Bronchial epithelial cell (primary cell): ENCODE measurements around the gene LRRC3C. TPM values are rescaled to one million over a fixed set of nuclear protein-coding genes. Genes with fewer than 3 reads are reported as not detected.

ENCODE experiments used
- DNase-seq: peaks from one replicate; pipeline ENCODE4 v3.0.0-alpha.2; 2010; ENCODE audit warnings: low read depth
- FAIRE-seq: peaks from 2 replicates; lab custom pipeline; 2011; peaks lifted over from hg19 to GRCh38; lab: Jason Lieb, UNC
- H3K27me3 ChIP-seq: 2 replicates; pipeline ENCODE4 v1.5.1; 2011; ENCODE audit warnings: low read length; ENCODE audit not compliant: control insufficient read depth, insufficient read depth
- H3K36me3 ChIP-seq: 2 replicates; pipeline ENCODE4 v1.5.1; 2011; ENCODE audit warnings: low read length; ENCODE audit not compliant: control insufficient read depth, insufficient read depth
- H3K4me3 ChIP-seq: 2 replicates; pipeline ENCODE4 v1.5.1; 2011; ENCODE audit warnings: mild to moderate bottlenecking, low read depth, low read length, control low read depth
- total RNA-seq: library from RNA; depleted of rRNA; stranded (reverse); fragments of >200 nt; gene quantifications from 2 replicates; pipeline ENCODE4 v1.2.1, GENCODE V29; 2014
- TF ChIP-seq, protein P1 (sequence below): IDR thresholded peaks from 2 replicates; pipeline ENCODE4 v1.5.1; 2011; ENCODE audit warnings: mild to moderate bottlenecking, moderate library complexity, low read length, control low read depth, inconsistent platforms; ENCODE audit not compliant: insufficient read depth, severe bottlenecking

LRRC3C gene
- total RNA-seq, 1 donor from 2014 or later: not detected

DNA sequence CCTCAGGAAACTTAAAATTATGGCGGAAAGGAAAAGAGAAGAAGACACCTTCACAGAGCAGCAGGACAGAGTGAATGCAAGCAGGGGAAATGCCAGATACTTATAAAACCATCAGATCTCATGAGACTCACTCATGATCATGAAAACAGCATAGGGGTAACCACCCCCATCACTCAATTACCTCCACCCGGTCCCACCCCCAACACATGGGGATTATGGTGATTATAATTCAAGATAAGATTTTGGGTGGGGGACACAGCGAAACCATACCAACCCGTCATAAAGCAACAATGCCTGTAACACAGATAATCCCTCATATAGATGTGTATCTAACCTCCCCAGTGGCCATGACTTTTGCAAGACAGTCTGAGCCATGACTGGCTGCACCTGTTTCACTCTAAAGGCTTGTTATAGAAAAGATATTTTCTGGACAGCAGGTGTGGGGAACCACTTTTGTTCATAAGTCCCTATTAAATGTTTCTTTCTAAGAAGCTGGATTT lies 28.2 kb downstream of the LRRC3C start:
- Histone ChIP-seq H3K36me3 (no peaks in the 10 kb centered on the region), H3K4me3 (no peak overlapping the region), H3K27me3 (no peaks in the 10 kb centered on the region)
- TF ChIP-seq, protein P1, sequence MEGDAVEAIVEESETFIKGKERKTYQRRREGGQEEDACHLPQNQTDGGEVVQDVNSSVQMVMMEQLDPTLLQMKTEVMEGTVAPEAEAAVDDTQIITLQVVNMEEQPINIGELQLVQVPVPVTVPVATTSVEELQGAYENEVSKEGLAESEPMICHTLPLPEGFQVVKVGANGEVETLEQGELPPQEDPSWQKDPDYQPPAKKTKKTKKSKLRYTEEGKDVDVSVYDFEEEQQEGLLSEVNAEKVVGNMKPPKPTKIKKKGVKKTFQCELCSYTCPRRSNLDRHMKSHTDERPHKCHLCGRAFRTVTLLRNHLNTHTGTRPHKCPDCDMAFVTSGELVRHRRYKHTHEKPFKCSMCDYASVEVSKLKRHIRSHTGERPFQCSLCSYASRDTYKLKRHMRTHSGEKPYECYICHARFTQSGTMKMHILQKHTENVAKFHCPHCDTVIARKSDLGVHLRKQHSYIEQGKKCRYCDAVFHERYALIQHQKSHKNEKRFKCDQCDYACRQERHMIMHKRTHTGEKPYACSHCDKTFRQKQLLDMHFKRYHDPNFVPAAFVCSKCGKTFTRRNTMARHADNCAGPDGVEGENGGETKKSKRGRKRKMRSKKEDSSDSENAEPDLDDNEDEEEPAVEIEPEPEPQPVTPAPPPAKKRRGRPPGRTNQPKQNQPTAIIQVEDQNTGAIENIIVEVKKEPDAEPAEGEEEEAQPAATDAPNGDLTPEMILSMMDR: no peak
- FAIRE-seq: no peak
- no peak for DNase-seq

DNA sequence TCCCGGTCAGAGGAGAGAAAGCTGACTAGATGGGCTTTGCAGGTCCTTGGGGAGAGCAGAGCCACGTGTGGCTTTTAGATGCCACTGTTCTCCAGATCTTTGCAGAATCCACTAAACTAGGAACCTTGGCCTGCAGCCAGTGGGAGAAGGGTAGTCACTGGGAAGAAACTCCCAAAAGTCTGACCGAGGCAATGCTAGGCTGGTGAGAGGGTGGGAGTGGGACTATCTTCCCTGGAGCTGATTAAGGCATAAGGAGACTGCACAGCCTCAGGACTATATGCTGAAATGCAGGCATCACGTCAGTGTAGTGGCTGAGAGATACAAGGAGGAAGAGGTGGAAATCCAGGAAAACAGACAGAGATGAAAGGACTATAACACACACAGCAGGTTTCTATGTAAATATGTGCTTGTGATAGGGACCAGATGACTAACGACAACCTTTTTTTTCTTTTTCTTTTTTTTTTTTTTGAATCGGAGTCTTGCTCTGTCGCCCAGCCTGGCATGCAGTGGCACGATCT lies 33.1 kb downstream of the LRRC3C start:
- Histone ChIP-seq H3K27me3 (no peaks in the 10 kb centered on the region), H3K4me3 (no peak overlapping the region), H3K36me3 (no peaks in the 10 kb centered on the region)
- FAIRE-seq: no peak
- TF ChIP-seq, protein P1: no peak
- DNase-seq: no peak

DNA sequence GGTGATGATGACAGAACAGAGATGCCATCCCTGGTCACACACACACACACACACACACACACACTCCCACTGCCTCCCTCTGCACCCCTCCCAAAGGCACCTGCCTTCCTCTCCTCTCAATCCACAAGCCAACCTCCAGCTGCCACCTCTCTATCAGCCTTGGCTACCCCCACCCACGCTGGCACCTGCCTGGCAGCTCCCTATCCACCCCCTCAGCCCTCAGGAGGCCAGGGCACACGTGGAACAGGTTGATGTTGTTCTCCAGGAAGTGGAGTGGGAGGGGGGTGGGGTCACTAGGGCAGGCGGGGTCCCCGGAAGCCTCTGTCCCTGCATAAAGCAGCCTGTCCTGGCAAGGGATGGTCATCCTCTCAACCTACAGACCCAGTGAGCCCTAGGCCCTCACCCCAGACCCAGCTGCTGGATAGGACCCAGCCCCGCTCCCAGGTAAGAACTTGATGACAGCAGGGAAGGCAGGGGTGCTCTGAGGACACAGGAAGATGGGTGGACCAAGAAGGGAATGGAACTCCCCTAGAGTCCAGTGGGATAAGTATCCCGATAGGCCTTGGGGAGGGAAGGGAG lies 35.2 kb downstream of the LRRC3C start, which contains the start of gene GSDMA:
Gene GSDMA, plus strand, starts transcription at position 363 of the 579 bp plus-strand sequence. CDS start 2,684 bp downstream, outside the sequence.
- Histone ChIP-seq H3K27me3 (no peaks in the 10 kb centered on the region), H3K36me3 (no peaks in the 10 kb centered on the region)
- FAIRE-seq: no peak

DNA sequence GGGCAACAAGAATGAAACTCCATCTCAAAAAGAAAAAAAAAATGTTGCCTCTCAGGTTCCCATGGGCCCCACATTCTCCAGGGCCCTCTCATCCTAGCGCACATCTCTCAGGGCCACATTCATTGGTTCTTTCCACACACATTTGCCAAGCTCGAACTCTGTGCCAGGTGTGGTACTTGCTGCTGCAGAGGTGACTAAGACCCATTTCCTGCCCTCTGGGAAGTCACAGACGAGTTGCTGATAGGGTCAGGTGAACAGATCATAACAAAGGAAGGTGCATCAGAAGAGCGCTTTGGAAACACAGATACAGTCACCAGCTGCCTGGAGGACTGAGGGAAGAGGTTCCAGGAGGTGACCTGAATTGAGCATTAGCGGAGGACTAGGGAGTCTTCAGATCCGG lies 36.3 kb downstream of the LRRC3C start:
- Histone ChIP-seq H3K27me3 (no peaks in the 10 kb centered on the region), H3K36me3 (no peaks in the 10 kb centered on the region), H3K4me3 (no peak overlapping the region)
- peak; percentile 93 for FAIRE-seq
- TF ChIP-seq, protein P1: no peak
- DNase-seq: peak; percentile 98

More for the DNA sequence above, 35.2 kb downstream of the LRRC3C start, which contains the start of gene GSDMA:
- TF ChIP-seq, protein P1: no peak
- no peak for DNase-seq
- H3K4me3 ChIP-seq: no peak within 1 kb of the TSS

DNA sequence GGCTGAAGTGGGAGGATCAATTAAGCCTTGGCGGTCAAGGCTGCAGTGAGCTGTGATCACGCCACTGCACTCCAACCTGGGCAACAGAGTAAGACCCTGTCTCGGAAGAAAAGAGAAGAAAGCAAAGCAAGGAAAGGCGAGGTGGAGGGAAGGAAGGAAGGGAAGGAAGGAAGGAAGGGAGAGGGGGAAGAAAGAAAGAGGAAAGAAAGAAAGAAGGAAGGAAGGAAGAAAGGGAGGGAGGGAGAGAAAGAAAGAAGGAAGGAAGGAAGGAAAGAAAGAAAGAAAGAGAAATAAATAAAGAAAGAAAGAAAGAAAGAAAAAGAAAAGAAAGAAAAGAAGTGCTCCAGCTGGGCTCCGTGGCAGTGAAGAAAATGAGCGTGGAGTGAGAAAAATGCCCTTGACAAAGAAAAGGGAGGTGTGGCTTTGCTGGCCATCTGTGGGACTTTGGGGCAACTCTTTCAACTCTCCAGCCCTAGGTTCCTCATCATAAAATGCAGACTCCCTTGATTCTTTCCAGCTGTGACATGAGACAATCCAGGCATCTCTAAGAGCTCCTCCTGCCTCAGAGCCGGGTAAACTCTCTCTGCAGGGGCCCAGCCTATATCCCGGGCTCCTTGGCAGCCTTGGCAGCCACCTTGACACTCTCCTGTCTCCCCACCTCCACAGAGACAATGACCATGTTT lies 37.6 kb downstream of the LRRC3C start:
- no peaks in the 10 kb centered on the region for H3K36me3 ChIP-seq
- DNase-seq: no peak
- no peaks in the 10 kb centered on the region for H3K27me3 ChIP-seq
- H3K4me3 ChIP-seq: no peak overlapping the region
- TF ChIP-seq, protein P1: no peak
- FAIRE-seq: no peak
